Breast epithelium (tissue), 4 donors: Measurements from ENCODE around the gene AURKA. TPM values are rescaled to one million over a fixed set of nuclear protein-coding genes. Genes with fewer than 3 reads are reported as not detected.

Experiments used
- DNase-seq, 2 donors: peaks; one replicate each; pipeline ENCODE4 v3.0.0-alpha.2; 2019; ENCODE audit warnings: low spot score in 2 of 2
- H3K27ac ChIP-seq, 2 donors: fragments of 200-600 bp; sonication (generic) in 1 of 2; one replicate each; pipeline ENCODE4 v1.5.1; 2016 to 2019; ENCODE audit warnings: mild to moderate bottlenecking in 1 of 2
- H3K27me3 ChIP-seq, 2 donors: fragments of 200-600 bp; sonication (generic) in 1 of 2; one replicate each; pipeline versions ENCODE4 v1.5.1 to v1.6.0; 2017 to 2019; ENCODE audit warnings: control low read depth in 1 of 2, mild to moderate bottlenecking in 1 of 2
- H3K36me3 ChIP-seq: fragments of 200-600 bp; one replicate; pipeline ENCODE4 v1.5.1; 2019
- H3K4me1 ChIP-seq, 2 donors: fragments of 200-600 bp; sonication (generic); one replicate each; pipeline ENCODE4 v1.5.1; 2016 to 2019; ENCODE audit warnings: control low read depth in 1 of 2
- H3K4me3 ChIP-seq, 3 donors: fragments of 200-600 bp; sonication (generic); 1 replicate in 2 of 3; 2 replicates in 1 of 3; pipeline ENCODE4 v1.5.1; 2016 to 2019; ENCODE audit warnings: mild to moderate bottlenecking in 3 of 3, moderate library complexity in 2 of 3
- H3K9me3 ChIP-seq, 2 donors: fragments of 200-600 bp; sonication (generic) in 1 of 2; one replicate each; pipeline ENCODE4 v1.5.1; 2016 to 2019; ENCODE audit warnings: control low read depth in 1 of 2
- CTCF ChIP-seq, 3 donors: fragments of 450-650 bp; IDR thresholded peaks; one replicate each; pipeline ENCODE4 v1.5.1; 2016 to 2017; ENCODE audit warnings: antibody characterized with exemption in 3 of 3, mild to moderate bottlenecking in 3 of 3, moderate library complexity in 3 of 3
- POLR2A ChIP-seq: fragments of 450-650 bp; IDR thresholded peaks from one replicate; pipeline ENCODE4 v1.6.1; 2016; ENCODE audit warnings: antibody characterized with exemption, mild to moderate bottlenecking, moderate library complexity
- POLR2AphosphoS5 ChIP-seq, 3 donors: sonication (generic); formaldehyde crosslinking; IDR thresholded peaks; one replicate each; pipeline ENCODE4 v1.6.1; 2017; ENCODE audit warnings: antibody characterized with exemption in 3 of 3
- intact Hi-C: fragments of 100-400 bp; cut with DNase I; formaldehyde crosslinking; loops from one replicate; pipeline ENCODE4 v1.15.1; 2023; ENCODE audit warnings: low total_unique reads
- total RNA-seq, 3 donors: library from RNA; depleted of rRNA; stranded (reverse); fragments of >200 nt; gene quantifications; one replicate each; pipeline ENCODE4 v1.1.0, GENCODE V29; 2016

Gene AURKA
- total RNA-seq, 3 donors from 2014 or later: 0.98 to 2.2 (median 1.6) TPM

DNA sequence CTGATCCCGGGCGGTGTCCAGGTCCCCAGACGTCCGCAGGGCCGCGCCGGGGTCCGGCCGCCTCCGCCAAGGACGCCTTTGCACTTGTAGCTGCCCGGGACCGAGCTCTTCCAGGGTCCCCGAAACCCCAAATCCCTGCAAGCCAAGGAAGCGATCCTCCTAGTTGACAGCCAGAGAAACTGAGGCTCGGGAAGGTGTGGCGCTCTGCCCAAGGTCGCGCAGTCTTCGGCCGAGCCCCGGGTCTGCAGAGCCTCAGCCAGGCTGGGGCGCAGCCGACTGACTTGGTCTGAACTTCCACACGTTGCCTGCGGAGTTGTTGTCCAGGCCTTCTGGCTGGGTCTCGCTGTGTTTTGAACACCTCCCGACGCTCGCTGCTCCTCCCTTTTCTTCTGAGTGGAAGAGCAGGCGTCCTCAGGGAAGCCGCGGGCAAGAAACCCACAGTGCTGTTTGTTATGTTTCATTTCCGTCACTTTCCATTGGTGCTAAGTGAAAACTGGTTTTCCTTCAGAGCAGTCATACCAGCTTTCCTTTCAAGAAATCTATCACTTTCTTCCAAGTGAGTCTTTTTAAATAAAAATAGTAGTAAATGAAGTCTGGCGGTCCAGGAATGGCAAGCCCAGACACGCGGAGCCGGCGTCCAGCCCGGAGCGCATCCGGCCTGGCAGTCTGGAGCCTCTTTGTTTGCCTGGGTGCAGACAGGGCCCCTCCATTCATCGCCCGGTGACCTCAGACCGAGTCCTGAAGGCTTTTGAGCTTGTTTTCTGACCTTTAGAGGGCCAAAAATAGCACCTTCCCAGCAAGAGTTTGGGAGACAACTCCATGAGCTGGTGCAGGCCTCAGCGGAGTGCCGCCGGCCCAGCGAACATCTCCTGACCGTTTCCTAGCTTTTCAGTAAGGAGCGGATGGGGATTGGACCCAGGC is 32.5 kb downstream of the AURKA start:
- peak overlapping the region; percentile 84 to 93 (median 90) for H3K4me3 ChIP-seq
- no peak for TF ChIP-seq POLR2A
- no peak for TF ChIP-seq POLR2AphosphoS5 (IDR thresholded peaks at IDR 0.05)
- TF ChIP-seq CTCF (IDR thresholded peaks at IDR 0.05): no peak
- peak; percentile 58 to 80 for DNase-seq
- no peaks in the 10 kb centered on the region for H3K27me3 ChIP-seq
- H3K27ac ChIP-seq: peak overlapping the region; percentile 89
- H3K36me3 ChIP-seq: no peaks in the 10 kb centered on the region
- intact Hi-C loops: no loop called here
- peaks cover 7 to 9% of the 10 kb centered on the region in 2 donors for H3K4me1 ChIP-seq
- H3K9me3 ChIP-seq: no peaks in the 10 kb centered on the region

DNA sequence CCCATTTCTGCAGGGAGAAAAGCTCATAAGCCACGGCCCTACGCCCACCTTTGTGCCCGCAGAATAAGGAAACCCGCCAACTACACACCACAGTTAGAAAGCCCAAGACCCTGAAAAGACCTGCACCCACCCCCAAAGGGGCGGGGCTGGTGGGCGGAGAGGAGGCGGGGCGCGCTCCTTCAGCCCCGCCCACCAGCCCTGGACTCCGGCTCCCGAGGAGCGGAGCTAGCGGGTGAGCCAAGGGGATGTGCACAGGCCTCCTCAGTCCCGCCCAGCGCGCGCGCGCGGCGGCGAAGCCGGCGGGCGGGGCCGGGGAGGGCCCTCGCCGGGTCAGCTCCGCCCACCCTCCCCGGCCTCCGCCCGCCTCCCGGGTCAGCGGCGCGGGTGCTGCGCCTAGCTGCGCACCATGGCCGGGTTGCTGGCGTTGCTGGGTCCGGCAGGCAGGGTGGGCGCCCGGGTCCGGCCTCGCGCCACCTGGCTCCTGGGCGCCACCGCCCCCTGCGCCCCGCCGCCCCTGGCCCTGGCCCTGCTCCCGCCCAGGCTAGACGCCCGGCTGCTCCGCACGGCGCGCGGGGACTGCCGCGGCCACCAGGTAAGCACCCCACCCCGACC is 33.3 kb downstream of the AURKA start, which contains the start of gene FAM210B:
TSS of gene FAM210B (plus strand) at position 375 of the 612 bp plus-strand sequence. CDS start at position 407, 32 bp downstream.
- H3K27me3 ChIP-seq: no peaks in the 10 kb centered on the region
- no peak for TF ChIP-seq POLR2A
- no peak for TF ChIP-seq CTCF (IDR thresholded peaks at IDR 0.05)
- no peak for TF ChIP-seq POLR2AphosphoS5 (IDR thresholded peaks at IDR 0.05)
- peak within 1 kb of the TSS; percentile 84 to 93 (median 90) for H3K4me3 ChIP-seq
- DNase-seq: peak; percentile 79 to 87
- H3K36me3 ChIP-seq: no peaks in the 10 kb centered on the region
- no peaks in the 10 kb centered on the region for H3K9me3 ChIP-seq
- peak within 1 kb of the TSS; percentile 89 for H3K27ac ChIP-seq
- H3K4me1 ChIP-seq: peaks cover 7 to 9% of the 10 kb centered on the region in 2 donors
- intact Hi-C loops: no loop called here

DNA sequence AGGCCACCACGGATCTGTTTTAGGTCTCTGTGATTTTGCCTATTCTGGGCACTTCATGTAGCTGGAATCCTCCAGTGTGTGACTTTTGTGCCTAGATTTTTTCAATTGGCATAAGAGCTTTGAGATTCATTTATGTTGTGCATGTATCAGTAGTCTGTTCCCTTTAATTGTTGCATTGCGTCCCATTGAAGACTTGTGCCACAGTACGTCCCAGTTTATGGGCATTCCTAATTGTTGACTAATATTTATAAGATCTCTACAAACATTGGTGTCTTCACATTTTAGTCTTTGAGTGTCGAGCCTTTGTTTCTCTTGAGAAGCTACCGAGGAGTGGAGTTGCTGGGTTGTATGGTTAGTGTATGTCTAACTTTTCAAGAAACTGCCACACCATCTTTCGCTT is 33.9 kb downstream of the AURKA start:
- TF ChIP-seq POLR2A (no peak), POLR2AphosphoS5 (IDR thresholded peaks at IDR 0.05) (no peak)
- Histone ChIP-seq H3K9me3 (no peaks in the 10 kb centered on the region), H3K4me1 (peaks cover 7 to 9% of the 10 kb centered on the region in 2 donors), H3K4me3 (peak overlapping the region in 1 of 3 donors; percentile 90), H3K27ac (peak overlapping the region in 1 of 2 donors; percentile 61), H3K27me3 (no peaks in the 10 kb centered on the region), H3K36me3 (no peaks in the 10 kb centered on the region)
- intact Hi-C loops: no loop called here
- no peak for DNase-seq

GRCh38 chr20:56353356-56353755 is 38.7 kb downstream of the AURKA start:
- TF ChIP-seq CTCF (IDR thresholded peaks at IDR 0.05): no peak
- TF ChIP-seq POLR2AphosphoS5 (IDR thresholded peaks at IDR 0.05): no peak
- Histone ChIP-seq H3K4me3 (no peak overlapping the region), H3K36me3 (no peaks in the 10 kb centered on the region), H3K9me3 (no peaks in the 10 kb centered on the region), H3K4me1 (no peaks in the 10 kb centered on the region), H3K27me3 (no peaks in the 10 kb centered on the region), H3K27ac (no peak overlapping the region)
- DNase-seq: no peak
- intact Hi-C loops: no loop called here

- Histone ChIP-seq H3K36me3 (no peaks in the 10 kb centered on the region), H3K4me1 (no peaks in the 10 kb centered on the region), H3K9me3 (no peaks in the 10 kb centered on the region), H3K27me3 (no peaks in the 10 kb centered on the region), H3K4me3 (no peak overlapping the region), H3K27ac (no peak overlapping the region)
- DNase-seq: no peak
- TF ChIP-seq POLR2A (no peak), CTCF (IDR thresholded peaks at IDR 0.05) (no peak), POLR2AphosphoS5 (IDR thresholded peaks at IDR 0.05) (no peak)
- intact Hi-C loops: no loop called here
These were observed 39.5 kb downstream of the AURKA start for GRCh38 chr20:56352345-56353055.
